HG03460 (cell line): ENCODE measurements around the gene HSPA12A.

ENCODE experiments used
- ATAC-seq: cut with Tn5 transposase; IDR thresholded peaks from one replicate; pipeline ENCODE4 v1.9.1; 2021; ENCODE audit not compliant: unreplicated experiment

Gene HSPA12A, protein sequence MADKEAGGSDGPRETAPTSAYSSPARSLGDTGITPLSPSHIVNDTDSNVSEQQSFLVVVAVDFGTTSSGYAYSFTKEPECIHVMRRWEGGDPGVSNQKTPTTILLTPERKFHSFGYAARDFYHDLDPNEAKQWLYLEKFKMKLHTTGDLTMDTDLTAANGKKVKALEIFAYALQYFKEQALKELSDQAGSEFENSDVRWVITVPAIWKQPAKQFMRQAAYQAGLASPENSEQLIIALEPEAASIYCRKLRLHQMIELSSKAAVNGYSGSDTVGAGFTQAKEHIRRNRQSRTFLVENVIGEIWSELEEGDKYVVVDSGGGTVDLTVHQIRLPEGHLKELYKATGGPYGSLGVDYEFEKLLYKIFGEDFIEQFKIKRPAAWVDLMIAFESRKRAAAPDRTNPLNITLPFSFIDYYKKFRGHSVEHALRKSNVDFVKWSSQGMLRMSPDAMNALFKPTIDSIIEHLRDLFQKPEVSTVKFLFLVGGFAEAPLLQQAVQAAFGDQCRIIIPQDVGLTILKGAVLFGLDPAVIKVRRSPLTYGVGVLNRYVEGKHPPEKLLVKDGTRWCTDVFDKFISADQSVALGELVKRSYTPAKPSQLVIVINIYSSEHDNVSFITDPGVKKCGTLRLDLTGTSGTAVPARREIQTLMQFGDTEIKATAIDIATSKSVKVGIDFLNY

DNA sequence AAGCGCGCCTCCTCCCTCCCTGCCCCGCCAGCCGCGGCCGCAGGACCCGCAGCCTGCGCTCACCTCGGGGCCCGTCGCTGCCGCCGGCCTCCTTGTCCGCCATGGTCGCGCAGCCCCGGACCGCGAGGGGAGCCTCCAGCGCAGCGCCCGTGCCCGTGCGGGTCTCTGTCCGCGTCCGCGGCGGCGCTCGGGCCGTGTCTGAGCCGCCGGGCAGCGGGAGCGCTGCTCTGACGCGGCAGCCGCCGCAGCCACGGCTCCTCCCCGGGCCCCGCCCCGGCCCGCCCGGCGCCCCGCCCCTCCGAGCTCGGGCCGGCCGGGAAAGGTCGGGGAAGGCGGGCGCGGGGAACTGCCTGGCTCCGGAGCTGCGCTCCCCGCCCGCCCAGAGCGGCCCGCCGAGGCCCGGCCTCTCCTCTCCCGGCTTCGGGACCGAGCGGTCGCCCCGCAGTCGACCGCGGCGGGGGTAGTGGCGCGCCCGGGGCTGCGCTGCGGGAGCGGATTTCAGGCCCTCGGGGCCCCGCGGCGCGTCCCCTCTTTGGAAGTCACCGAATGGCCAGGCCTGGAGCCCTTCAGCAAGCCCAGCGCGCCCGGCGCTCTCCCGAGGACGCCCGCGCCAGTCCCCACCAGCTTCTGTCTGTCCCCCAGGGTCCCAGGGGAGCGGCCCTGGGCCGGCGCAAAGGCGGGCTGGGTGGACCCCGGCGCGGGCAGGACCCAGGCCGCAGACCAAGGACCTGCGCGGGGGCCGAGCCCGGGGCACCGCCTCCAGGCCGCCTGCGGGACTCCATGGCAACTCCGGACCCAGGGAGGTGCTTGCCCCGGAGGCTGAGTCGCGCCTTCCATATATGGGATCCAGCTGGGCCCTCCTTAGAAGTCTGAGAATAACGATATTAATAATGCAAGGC is at the start of gene HSPA12A:
Gene HSPA12A (minus strand): TSS at position 200 of the 899 bp plus-strand sequence. CDS start 97 bp downstream, at position 103.
- peak; percentile 93 for ATAC-seq

DNA sequence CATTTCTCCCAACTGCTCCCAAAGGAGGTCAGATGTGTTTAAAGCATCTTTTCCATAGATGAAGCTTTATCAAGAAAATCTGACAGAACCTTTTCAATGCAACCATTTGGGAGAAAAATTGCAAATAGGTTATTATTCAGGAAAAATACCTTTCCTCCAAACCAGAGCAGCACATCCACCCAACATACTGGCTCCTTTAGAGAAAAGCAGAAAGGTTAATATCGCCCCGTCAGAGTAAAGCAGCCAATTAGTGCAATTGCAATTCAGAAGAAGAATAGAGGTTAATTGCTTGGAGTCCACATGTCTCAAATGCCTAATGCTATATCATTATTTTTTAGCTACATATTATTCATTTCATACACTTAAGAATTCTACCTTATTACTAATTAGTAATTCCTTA is 48.9 kb upstream of the HSPA12A start:
- ATAC-seq, result no peak

DNA sequence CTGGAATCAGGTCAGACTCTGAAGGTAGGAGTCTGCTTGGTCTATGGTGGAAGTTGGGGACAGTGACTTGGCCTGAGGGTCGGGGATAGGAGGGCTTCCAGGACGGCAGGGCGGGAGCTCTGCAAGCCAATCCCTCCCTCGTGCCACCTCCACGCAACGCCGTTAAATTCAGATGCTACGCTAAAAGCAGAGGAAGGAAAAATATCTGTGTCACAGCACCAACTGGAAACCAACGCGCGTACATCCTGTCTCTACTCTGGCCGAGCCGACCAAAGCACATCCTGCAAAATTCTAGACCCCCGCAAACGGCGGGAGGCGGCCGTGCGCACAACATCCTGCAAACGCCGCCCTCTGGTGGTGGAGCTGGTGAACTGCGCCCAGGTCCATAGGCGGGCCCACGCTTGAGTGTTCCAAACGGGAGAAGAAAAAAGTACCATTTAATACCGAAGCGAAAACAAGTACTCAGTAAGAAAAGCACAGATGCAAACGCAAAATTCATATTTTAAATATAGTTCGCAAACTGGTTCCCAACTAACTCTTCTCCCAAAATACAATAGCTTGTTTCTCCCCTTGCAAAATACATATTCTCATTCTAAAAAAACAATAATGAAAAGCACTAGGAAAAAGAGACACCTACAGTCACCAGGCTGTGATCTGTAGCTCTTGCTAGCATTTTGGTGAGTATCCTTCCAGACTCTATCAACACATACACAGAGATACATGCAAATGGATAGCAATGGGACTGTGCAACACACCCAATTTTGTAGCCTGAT is 45.7 kb upstream of the HSPA12A start:
- ATAC-seq, result peak; percentile 87

DNA sequence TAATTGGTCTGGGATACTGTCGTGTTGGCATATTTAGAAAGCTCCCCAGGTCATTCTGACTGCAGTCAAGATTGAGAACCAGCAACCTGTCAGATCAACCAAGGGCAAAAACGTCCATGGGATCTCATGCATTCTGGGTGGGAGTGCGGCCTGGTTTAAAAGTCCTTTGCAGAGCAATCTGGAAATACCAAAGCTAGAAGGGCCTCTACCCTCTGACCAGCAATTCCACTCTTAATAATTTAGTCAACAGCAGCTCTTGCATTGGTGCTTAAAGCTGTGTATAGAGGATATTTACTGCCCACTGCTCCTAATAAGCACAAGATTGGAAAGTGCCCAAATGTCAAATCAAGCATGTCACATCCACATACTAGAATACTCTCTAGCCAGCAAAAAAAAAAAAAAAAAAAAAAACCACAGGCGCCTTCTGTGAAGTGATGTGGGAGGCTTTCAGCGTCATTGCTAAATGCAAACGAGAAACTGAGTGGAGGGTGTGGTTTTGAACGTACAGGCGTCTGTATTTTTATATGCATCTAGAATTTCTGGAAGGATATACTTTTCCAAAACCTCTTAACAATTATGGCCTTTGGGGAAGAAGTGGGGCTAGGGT is 44.8 kb upstream of the HSPA12A start:
- ATAC-seq, result no peak

DNA sequence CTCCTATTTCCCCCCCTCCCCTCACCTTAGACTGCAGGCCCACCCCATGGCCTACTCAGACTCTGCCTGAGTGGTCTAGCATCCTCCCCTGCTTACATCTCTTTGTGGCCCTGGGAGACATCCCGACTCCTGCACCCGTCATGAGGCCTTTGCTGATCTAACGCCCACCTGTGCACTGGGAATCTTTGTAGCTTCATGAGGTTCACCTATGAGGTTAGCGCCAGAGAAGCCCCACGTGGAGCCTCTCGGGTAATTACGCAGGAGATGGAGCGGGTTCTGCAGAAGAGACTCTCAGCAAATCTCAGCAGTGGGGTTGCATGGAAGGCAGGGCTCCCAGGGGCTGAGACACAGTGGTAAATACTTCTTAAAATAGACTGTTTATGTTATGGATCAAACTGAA is 43.5 kb upstream of the HSPA12A start:
- no peak for ATAC-seq

DNA sequence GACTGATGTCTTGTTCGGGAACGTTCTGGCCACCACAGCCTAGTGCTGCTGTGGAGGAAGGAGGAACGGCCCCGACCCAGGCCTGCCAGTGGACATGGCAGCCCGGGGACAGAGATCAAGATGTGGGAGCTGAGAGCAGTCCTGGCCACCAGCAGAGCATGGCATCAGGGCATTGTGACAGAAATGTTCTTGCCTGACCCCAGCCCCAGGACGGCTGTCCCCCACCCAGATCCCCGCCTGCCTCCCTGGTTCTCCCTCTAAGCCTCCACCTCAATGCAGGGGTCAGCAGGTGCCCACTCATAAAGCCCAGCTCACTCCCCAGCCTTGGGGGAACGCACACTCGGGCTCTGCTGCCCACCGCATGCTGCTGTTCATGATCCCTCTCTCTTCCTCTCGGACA is 42.9 kb upstream of the HSPA12A start:
- ATAC-seq, result no peak

DNA sequence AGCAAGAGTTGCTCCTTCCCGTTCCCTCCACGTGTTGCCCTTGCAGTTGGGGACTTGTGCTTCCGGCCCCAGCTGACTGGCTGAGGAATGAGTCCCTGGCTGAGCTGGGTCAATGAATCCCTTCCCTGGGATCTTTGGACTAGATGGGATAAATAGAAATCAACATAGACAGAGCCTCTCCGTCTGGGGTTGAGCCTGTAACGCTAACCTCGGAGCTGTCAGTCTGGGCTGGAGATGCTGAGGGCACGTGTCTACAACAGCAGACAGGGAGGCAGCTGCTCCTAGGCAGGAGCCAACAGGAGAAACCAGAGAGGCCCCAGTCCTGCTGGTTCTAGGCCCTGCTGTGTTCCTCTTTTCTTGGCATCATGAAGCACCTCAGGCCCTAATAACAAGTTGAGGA is 42.3 kb upstream of the HSPA12A start:
- ATAC-seq, result no peak

DNA sequence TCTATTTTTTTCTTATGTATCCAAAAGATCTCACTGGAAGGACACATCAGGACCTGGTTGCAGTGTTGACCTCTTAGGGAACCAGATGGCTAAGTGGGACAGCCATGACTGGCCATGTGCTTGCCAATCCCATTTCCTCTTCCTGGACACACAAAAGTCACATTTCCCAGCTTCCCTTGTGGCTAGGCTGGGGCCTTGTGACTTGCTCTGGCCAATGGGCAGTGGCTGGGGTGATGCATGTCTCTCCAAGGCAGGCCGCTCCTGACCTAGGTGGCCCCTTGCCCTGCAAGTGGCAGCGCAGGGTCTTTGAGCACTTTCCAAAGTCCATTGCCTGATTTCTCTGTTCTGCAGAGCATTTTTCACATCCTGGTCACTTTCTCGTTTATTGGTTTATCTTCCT is 41.7 kb upstream of the HSPA12A start:
- ATAC-seq, result no peak

DNA sequence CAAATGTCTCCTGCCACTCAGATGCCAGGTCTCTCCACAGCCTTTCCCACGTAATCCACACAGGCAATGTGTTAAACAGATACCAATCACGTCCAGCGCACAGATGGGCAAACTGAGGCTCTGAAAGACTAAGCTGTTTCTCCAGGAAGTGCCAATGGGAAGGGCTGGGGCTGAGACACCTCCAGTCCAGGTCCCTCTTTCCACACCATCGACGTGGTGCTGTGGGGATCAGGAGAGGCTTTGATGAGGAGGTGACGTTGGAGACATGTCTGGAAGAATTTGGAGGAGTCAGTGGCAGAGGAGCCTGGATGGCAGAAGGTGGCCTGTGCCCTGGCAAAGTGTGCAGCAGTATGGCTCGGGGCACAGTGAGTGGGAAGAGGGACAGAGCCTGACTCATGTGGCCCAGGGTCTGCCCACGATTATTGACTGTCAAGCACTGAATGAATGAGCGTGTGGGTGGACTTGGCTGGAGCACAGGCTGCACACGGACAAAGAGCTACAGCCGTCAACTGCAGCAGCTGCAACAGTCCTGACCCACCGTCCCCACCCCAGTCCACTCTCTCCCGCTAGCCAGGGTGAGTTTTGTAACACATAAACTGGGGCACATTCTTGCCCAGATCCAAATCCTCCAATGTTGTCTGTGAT is 40.8 kb upstream of the HSPA12A start:
- no peak for ATAC-seq

DNA sequence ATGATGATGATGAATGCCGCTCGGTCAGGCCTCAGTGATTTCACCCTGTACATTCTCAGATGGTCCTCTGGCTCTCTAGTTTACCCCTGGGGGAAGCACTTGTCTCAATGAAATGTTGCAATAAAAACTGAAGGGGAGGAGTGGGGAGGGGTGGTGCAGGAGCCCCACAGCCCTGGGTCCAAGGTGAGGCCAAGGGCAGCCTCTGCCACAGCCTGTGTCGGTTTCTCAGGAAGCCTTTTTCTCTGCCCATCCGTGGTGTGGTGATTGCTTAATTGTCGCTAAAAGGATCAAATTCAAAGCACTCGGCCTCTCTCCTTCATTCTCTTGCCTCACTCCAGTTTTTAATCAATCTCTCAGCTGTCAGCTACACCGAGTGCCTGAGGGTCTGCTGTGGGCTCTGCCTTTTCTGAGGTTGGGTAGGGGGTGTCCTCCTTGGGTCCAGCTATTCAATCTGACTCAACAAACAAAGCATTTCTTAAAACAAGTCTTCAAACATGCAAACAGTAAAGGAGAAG is 39.1 kb upstream of the HSPA12A start:
- ATAC-seq, result no peak

DNA sequence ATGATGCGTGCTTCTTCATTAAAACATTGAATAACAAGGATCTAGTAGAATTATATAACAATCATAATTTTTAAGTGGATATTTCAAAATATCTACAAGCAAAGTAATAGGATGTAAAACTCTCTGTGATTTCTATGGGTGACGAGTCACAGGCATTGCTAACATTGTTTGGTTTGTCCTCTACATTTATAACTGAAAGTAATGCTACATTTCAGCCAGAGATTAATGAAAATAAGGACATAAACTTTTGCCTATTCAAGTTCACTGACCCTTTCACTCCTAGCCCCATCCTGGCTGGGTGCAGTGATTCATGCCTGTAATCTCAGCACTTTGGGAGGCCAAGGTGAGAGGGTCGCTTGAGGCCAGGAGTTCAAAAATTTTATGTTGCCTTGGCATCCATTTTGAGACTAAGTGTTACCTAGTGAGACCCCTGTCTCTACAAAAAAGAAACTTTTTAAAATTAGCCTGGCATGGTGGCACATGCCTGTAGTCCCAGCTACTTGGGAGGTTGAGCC is 38.4 kb upstream of the HSPA12A start:
- ATAC-seq, result no peak

DNA sequence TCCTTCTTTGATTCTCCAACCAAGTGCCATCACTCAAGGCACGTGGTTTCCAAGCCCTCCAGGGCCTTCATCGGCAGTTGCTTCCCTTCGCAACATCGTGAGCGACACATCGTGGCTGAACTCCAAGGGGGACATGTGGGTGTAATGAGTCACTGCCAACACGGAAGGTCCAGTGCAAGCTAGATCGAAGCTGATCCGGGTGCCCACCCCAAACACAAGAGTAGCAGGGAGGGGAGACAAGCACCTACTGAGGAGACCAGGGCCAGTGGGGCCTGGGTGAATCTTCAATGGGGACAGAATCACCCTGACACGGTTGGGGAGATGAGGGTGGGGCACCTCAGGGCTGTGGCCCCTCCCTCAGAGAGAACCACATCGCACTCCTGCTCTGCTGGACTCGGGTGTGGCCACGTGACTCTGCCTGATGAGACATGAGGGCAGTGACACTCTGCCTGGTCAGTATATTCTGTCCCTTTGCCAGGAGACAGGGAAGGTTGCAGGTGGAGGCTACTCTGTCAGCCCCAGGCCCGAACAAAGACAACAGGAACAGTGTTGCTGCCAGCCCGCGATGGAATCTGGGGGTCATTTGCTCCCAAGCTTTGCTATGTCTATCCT is 36.8 kb upstream of the HSPA12A start:
- ATAC-seq, result no peak

DNA sequence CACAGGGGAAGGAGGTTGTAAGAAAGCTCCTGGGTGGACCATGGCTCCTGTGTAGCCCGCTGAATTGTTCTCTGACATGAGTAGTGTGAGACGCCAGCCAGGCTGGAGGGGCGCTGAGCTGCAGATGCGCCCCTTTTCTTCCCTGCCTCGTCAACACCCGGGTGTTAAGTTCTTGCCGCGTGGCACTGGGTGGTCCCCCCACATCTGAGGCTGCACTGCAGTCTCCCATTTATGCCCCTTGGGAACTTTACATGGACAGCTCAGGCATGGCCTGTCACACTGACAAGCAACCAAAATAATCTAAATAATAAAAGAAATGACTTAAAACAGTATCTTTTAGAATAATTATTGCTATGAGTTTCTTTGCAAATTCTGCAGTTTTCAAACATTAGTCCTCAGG is 34.6 kb upstream of the HSPA12A start:
- no peak for ATAC-seq

DNA sequence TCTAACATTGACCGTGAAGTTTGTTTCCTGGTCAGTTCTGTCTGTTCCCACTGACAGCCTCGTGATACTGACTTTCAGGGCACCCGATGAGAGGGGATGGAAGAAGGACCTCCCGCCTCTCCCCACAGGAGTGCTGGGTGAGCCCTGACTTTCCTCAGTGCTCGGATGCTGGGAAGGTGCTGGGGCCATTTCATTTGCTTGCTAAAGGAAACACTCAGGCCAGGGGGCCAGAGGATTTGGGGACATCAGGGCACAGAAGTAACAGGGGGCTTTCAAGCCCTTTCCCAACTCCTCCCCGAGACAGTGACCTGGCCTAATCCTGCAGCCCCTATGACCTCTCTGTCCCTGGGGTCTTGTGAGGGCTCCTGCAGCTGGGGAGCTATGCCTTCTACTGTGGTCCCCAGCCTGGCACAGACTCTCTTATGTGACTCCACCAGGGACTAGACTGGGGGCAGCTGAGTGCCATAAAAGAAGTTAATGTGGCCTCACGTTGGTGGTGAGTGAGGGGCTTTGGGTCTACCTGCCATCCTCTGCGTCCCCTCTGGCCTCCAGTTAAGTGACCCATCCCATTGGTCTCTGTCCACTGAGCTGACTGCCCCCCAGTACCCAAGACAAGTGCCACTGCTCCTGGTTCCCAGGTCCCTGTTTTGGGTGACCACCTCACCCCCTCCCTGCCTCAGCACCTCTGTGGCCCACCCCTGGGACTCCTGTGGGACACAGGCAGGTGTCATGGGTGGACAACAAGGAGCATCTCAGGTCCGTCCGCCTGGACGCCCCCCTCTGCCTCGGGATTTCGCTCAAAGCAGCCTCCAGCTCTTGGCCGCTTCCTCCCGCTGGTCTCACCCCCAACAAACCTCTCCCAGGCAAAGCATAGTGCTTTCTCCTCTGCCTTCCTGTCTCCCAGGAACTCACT is 33.4 kb upstream of the HSPA12A start:
- no peak for ATAC-seq

DNA sequence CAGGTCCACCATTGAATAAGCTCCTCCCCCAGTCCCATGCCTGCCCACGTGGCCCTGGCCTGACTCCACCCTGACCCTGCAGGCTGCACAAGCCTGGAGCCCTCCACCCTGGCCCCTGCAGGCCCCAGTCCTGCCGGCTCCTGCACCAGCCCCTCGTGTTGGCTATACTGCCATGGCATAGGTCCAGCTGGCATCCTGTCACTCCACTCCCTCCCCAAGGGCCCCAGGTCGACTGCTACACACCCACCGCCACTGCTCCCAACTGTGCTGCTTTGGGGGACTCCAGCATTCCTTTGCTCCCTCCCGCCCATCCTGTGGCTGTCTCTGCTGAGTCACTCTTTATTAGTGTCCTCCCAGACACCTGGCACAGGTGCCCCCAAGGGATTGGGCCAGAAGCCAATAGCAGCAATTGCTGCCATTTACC is 32.4 kb upstream of the HSPA12A start:
- no peak for ATAC-seq

DNA sequence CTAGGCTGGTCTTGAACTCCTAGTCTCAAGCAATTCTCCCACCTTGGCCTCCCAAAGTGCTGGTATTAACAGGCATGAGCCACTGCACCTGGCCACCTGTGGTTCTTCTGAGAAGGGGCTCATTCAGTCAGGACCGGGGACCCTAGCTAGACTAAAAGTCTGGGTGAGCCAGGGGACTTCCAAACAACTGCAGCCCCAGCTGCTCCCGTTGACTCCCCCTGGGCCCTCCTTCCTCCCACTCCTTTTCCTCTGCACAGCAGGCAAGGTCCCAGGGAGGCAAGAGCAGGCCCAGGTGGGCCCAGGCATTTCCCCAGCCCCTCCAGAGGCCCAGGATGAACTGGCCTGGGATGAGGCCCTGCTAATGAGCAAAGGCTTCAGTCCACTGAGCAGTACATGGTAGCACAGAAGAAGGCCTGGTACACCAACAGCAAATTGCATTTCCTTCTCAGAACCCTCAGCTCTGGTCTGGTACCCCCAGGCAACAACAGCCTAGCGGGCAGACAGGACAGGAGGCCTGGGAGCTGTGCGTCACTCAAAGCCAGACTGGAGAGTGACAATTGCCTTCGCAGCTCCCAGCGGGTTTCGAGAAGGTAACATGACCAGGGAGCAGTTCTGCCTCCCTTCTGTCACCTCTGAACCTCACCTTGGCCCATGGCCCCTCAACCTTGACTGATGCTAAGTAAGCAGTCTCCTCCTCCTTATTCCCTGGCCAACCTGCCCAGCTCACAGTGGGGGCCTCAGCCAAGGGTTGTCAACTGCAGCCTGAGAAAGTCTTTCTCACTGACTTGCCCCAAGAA is 30.7 kb upstream of the HSPA12A start:
- no peak for ATAC-seq

DNA sequence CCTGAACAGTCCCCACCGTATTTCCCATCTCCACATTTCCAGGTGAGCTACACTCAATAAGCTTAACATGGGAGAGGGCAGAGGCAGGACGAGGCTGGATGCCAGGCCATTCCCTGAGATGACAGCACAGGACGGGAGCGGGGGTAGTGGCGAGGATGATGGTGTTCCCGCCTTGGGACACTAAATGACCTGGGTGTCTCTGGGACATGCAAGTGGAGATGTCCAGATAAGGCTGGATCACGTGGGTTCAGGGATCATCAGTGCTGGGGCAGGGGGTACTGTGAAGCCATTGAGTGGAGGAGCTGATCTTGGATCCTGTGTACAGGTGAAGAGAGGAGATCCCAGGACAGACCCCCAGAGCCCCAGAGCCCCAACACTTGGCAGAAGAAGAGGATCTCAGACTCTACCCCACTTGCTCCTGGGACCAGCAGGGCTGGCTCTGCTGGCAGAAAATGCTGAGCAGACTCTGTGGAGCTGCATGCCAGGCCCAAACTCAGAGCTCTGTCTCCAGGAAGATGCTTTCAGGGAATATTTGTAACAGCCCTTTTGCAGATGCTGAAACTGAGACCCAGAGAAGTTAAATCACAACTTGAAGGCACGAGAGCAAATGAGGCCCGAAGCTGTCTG is 29.7 kb upstream of the HSPA12A start:
- no peak for ATAC-seq
